ENCODE results near the gene STRN4. TPM values are rescaled to one million over a fixed set of nuclear protein-coding genes. Genes with fewer than 3 reads are reported as not detected.

STRN4 gene
- total and polyA plus RNA-seq, 2 donors (not counting 1 experiment from before 2014, with no cell fraction given), result 111 to 112 TPM

DNA sequence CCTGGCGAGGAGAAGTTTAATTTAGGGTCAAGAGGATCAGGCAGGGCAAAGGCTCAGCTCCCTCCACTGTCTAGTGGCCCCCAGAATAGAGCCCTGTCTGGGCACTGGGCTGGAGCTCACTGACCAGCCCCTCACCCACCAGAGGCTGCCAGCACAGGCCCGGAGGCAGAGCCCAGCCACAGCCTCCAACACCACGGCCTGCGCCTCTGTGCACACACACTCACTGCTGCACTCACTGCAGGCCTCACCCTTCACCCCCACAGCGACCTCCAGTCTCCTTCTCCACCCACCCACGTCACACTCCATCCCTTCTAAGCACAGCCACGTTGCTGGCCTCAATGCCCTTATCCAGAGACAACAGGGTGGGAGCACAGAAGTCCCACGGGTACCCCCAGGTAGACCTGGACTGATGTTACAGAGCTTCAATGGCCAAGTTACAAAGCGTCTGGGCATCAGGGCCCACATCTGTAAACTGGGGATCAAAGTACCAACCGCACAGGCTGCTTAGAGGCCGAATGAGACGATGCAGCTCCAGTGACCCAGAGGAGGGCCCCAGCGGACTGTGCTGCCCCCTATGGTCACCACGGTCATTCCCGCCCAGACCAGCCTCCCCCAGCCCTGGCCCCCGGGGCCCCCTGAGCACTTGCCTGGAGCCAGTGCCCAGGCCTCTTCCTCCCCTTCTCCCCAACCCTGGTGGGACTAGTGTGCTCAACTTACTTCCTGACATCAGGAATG, 24.8 kb downstream of the STRN4 start:
- TF ChIP-seq, protein P1, sequence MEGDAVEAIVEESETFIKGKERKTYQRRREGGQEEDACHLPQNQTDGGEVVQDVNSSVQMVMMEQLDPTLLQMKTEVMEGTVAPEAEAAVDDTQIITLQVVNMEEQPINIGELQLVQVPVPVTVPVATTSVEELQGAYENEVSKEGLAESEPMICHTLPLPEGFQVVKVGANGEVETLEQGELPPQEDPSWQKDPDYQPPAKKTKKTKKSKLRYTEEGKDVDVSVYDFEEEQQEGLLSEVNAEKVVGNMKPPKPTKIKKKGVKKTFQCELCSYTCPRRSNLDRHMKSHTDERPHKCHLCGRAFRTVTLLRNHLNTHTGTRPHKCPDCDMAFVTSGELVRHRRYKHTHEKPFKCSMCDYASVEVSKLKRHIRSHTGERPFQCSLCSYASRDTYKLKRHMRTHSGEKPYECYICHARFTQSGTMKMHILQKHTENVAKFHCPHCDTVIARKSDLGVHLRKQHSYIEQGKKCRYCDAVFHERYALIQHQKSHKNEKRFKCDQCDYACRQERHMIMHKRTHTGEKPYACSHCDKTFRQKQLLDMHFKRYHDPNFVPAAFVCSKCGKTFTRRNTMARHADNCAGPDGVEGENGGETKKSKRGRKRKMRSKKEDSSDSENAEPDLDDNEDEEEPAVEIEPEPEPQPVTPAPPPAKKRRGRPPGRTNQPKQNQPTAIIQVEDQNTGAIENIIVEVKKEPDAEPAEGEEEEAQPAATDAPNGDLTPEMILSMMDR (IDR thresholded peaks at IDR 0.05), result no peak
- TF ChIP-seq EZH2 (IDR thresholded peaks at IDR 0.05; ENCODE audit: borderline replicate concordance, insufficient read depth, low read depth, low read length, poor library complexity, severe bottlenecking), result no peak
- H3K27ac ChIP-seq (ENCODE audit: low read length in 2 of 2), result peak overlapping the region; percentile 12 to 61
- peak overlapping the region; percentile 32 for H3K4me3 Mint-ChIP-seq
- H3K27me3 ChIP-seq (replicated peaks in 1 of 4; ENCODE audit: control extremely low read depth in 1 of 4, control insufficient read depth in 3 of 4, insufficient read depth in 4 of 4, low read length in 3 of 4), result no peaks in the 10 kb centered on the region
- intact Hi-C loops (cut with micrococcal nuclease), result no loop called here
- peaks cover 57% of the 10 kb centered on the region for H3K79me2 ChIP-seq (ENCODE audit: control insufficient read depth, insufficient read depth, low read length)
- peaks cover 0 to 58% of the 10 kb centered on the region in 2 experiments for H3K36me3 ChIP-seq (replicated peaks in 1 of 2; ENCODE audit: control extremely low read depth in 1 of 2, control insufficient read depth in 1 of 2, extremely low read depth in 1 of 2, insufficient read depth in 2 of 2, low read length in 1 of 2)
- POLR2A ChIA-PET, result no interaction called here
- WGBS (ENCODE audit: insufficient coverage), result 92% methylated on average over 16 of the region's 16 CpGs
- H3K4me1 Mint-ChIP-seq, result peaks cover 61% of the 10 kb centered on the region
- CTCF ChIA-PET, result interaction anchor here (0.6 to 14.9 kb wide), 2 partner anchors 18 to 835 kb away, joined by 3 to 353 read pairs; partner anchors contain the start of gene IRF2BP1
- H3K9ac ChIP-seq (ENCODE audit: low read length), result no peak overlapping the region
- no peaks in the 10 kb centered on the region for H3K9me3 ChIP-seq (ENCODE audit: control extremely low read depth in 1 of 3, control insufficient read depth in 2 of 3, insufficient read depth in 1 of 3, low read length in 2 of 3)
- H3K27ac Mint-ChIP-seq, result peak overlapping the region; percentile 95
- no peak overlapping the region for H3K4me3 ChIP-seq (ENCODE audit: control extremely low read depth in 1 of 5, extremely low read depth in 1 of 5, insufficient read depth in 1 of 5, low read depth in 2 of 5, low read length in 4 of 5)
- H3K27me3 Mint-ChIP-seq, result no peaks in the 10 kb centered on the region
- DNase-seq, result no peak
- peaks cover 3% of the 10 kb centered on the region for H4K20me1 ChIP-seq (ENCODE audit: control insufficient read depth, insufficient read depth, low read length, poor library complexity, severe bottlenecking)
- no peak for ATAC-seq (ENCODE audit: low read depth)
- H2AFZ ChIP-seq (ENCODE audit: insufficient read depth, low read depth, low read length, poor library complexity, severe bottlenecking), result no peak overlapping the region
- H3K4me1 ChIP-seq (ENCODE audit: control insufficient read depth in 2 of 2, insufficient read depth in 2 of 2, low read length in 2 of 2), result peaks cover 61 to 65% of the 10 kb centered on the region in 2 donors
- peak overlapping the region; percentile 94 for H3K4me2 ChIP-seq (replicated peaks; ENCODE audit: low read depth, low read length, poor library complexity, severe bottlenecking)
- H3K9me3 Mint-ChIP-seq (ENCODE audit: insufficient read depth), result no peaks in the 10 kb centered on the region
